ENCODE data around the gene IL16.

IL16 gene

GRCh38 chr15:81299630-81300273 lies 103.1 kb downstream of the IL16 start:
- Histone ChIP-seq H3F3A (ENCODE audit: insufficient read depth) (peaks cover 24% of the 10 kb centered on the region), H4K20me1 (ENCODE audit: low read depth, low read length) (no peaks in the 10 kb centered on the region), H3K9me2 (replicated peaks; ENCODE audit: insufficient read depth, low read length) (no peaks in the 10 kb centered on the region), H3K9ac (ENCODE audit: low read length) (peak overlapping the region; percentile 55; the same call in 1 of the 2 replicates), H3K27me3 (ENCODE audit: low read length) (no peaks in the 10 kb centered on the region), H3K4me3 (ENCODE audit: insufficient read depth, low read length, poor library complexity, severe bottlenecking) (peak overlapping the region; percentile 19), H3K9me3 (ENCODE audit: insufficient read depth, low read length) (no peaks in the 10 kb centered on the region), H3K79me2 (ENCODE audit: insufficient read depth, low read length) (peaks cover 3% of the 10 kb centered on the region; the same call in 1 of the 2 replicates), H3K27ac (ENCODE audit: low read depth, low read length) (peak overlapping the region; percentile 94), H3K36me3 (ENCODE audit: low read length) (no peaks in the 10 kb centered on the region; the same call in 1 of the 2 replicates), H3K4me2 (ENCODE audit: low read depth, low read length, poor library complexity, severe bottlenecking) (peak overlapping the region; percentile 65), H2AFZ (ENCODE audit: low read depth, low read length, severe bottlenecking) (no peak overlapping the region)
- TF ChIP-seq EZH2phosphoT487 (conservative IDR thresholded peaks at IDR 0.05; ENCODE audit: low read length) (no peak), CTCF (IDR thresholded peaks at IDR 0.05; ENCODE audit: insufficient read depth, low read length, poor library complexity, severe bottlenecking) (no peak)

GRCh38 chr15:81301385-81301784 lies 104.7 kb downstream of the IL16 start:
- Histone ChIP-seq H3K36me3 (ENCODE audit: low read length) (no peaks in the 10 kb centered on the region; the same call in 1 of the 2 replicates), H3F3A (ENCODE audit: insufficient read depth) (peaks cover 8% of the 10 kb centered on the region), H2AFZ (ENCODE audit: low read depth, low read length, severe bottlenecking) (no peak overlapping the region), H3K9ac (ENCODE audit: low read length) (peak overlapping the region; percentile 13; the same call in 1 of the 2 replicates), H3K9me2 (replicated peaks; ENCODE audit: insufficient read depth, low read length) (no peaks in the 10 kb centered on the region), H3K79me2 (ENCODE audit: insufficient read depth, low read length) (peaks cover 3% of the 10 kb centered on the region; the same call in 1 of the 2 replicates), H3K27me3 (ENCODE audit: low read length) (no peaks in the 10 kb centered on the region), H3K4me3 (ENCODE audit: insufficient read depth, low read length, poor library complexity, severe bottlenecking) (peak overlapping the region; percentile 25), H3K4me2 (ENCODE audit: low read depth, low read length, poor library complexity, severe bottlenecking) (peak overlapping the region; percentile 65), H4K20me1 (ENCODE audit: low read depth, low read length) (no peaks in the 10 kb centered on the region), H3K27ac (ENCODE audit: low read depth, low read length) (peak overlapping the region; percentile 56), H3K9me3 (ENCODE audit: insufficient read depth, low read length) (no peaks in the 10 kb centered on the region)
- TF ChIP-seq EZH2phosphoT487 (conservative IDR thresholded peaks at IDR 0.05; ENCODE audit: low read length) (no peak), CTCF (IDR thresholded peaks at IDR 0.05; ENCODE audit: insufficient read depth, low read length, poor library complexity, severe bottlenecking) (no peak)

GRCh38 chr15:81301815-81302399 lies 105.2 kb downstream of the IL16 start:
- no peaks in the 10 kb centered on the region for H3K27me3 ChIP-seq (ENCODE audit: low read length)
- TF ChIP-seq CTCF (IDR thresholded peaks at IDR 0.05; ENCODE audit: insufficient read depth, low read length, poor library complexity, severe bottlenecking), result no peak
- TF ChIP-seq EZH2phosphoT487 (conservative IDR thresholded peaks at IDR 0.05; ENCODE audit: low read length), result no peak
- H3K27ac ChIP-seq (ENCODE audit: low read depth, low read length), result peak overlapping the region; percentile 56
- no peaks in the 10 kb centered on the region; the same call in 1 of the 2 replicates for H3K36me3 ChIP-seq (ENCODE audit: low read length)
- no peak overlapping the region for H2AFZ ChIP-seq (ENCODE audit: low read depth, low read length, severe bottlenecking)
- H4K20me1 ChIP-seq (ENCODE audit: low read depth, low read length), result no peaks in the 10 kb centered on the region
- peak overlapping the region; percentile 65 for H3K4me2 ChIP-seq (ENCODE audit: low read depth, low read length, poor library complexity, severe bottlenecking)
- peak overlapping the region; percentile 25 for H3K4me3 ChIP-seq (ENCODE audit: insufficient read depth, low read length, poor library complexity, severe bottlenecking)
- H3K9me2 ChIP-seq (replicated peaks; ENCODE audit: insufficient read depth, low read length), result no peaks in the 10 kb centered on the region
- H3K79me2 ChIP-seq (ENCODE audit: insufficient read depth, low read length), result peaks cover 3% of the 10 kb centered on the region; the same call in 1 of the 2 replicates
- H3K9ac ChIP-seq (ENCODE audit: low read length), result peak overlapping the region; percentile 13; the same call in 1 of the 2 replicates
- H3F3A ChIP-seq (ENCODE audit: insufficient read depth), result peaks cover 6% of the 10 kb centered on the region; the same call in 1 of the 2 replicates
- H3K9me3 ChIP-seq (ENCODE audit: insufficient read depth, low read length), result no peaks in the 10 kb centered on the region

All from SU-DHL-6 (cell line).